ENCODE results near the gene SHC3. TPM values are rescaled to one million over a fixed set of nuclear protein-coding genes. Genes with fewer than 3 reads are reported as not detected.

SHC3 gene
- total RNA-seq, 2 experiments from 2014 or later, result not detected

GRCh38 chr9:89022001-89022759 lies 156.4 kb downstream of the SHC3 start:
- Histone ChIP-seq H3K4me1 (ENCODE audit: insufficient read depth, low read length) (no peaks in the 10 kb centered on the region), H3K27ac (ENCODE audit: low read depth in 1 of 2, low read length in 2 of 2) (no peak overlapping the region), H3K36me3 (ENCODE audit: insufficient read depth, low read length) (no peaks in the 10 kb centered on the region), H3K9me3 (ENCODE audit: control insufficient read depth in 1 of 2, insufficient read depth in 1 of 2, low read length in 2 of 2) (peaks cover 0 to 4% of the 10 kb centered on the region in 2 experiments), H3K4me3 (ENCODE audit: low read length) (no peak overlapping the region), H3K27me3 (ENCODE audit: control insufficient read depth in 1 of 2, insufficient read depth in 2 of 2, low read length in 2 of 2) (no peaks in the 10 kb centered on the region)
- ChIA-PET CTCF (no interaction called here), POLR2A (no interaction called here)
- TF ChIP-seq CTCF (IDR thresholded peaks at IDR 0.05), result no peak
- H3K36me3 Mint-ChIP-seq (ENCODE audit: low read depth), result no peaks in the 10 kb centered on the region
- peaks cover 10% of the 10 kb centered on the region for H3K27me3 Mint-ChIP-seq
- no peaks in the 10 kb centered on the region for H3K4me1 Mint-ChIP-seq (ENCODE audit: low read depth)
- no peak for DNase-seq
- H3K4me3 Mint-ChIP-seq, result no peak overlapping the region
- no peak for ATAC-seq (ENCODE audit: poor library complexity)
- no peak overlapping the region for H3K27ac Mint-ChIP-seq
- intact Hi-C loops (cut with DNase I, micrococcal nuclease), result no loop called here
- peaks cover 2% of the 10 kb centered on the region for H3K9me3 Mint-ChIP-seq

GRCh38 chr9:89021154-89021803 lies 157.3 kb downstream of the SHC3 start:
- CTCF ChIA-PET, result no interaction called here

DNA sequence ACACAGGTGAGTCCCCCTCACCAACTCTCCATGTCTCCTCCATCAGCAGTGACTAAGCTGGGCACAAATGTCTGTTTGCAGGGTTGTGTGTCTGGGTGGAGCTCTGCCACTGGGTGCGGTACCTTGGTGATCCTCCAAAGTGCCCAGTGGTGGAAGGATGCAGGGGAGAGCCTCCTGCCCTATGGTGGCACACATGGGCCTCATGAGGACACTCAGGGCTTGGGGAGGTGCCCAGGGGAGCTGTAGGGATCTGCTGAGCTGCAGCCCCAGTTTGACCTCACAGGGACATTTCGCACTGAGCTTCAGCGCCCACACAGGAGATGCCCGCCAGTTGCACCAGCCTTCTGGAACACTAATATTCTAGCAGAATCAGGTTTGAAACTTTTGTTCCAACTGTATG lies 157.9 kb downstream of the SHC3 start:
- Histone ChIP-seq H3K36me3 (ENCODE audit: insufficient read depth, low read length) (no peaks in the 10 kb centered on the region), H3K4me1 (ENCODE audit: insufficient read depth, low read length) (no peaks in the 10 kb centered on the region), H3K4me3 (ENCODE audit: low read length) (no peak overlapping the region), H3K27me3 (ENCODE audit: control insufficient read depth in 1 of 2, insufficient read depth in 2 of 2, low read length in 2 of 2) (no peaks in the 10 kb centered on the region), H3K9me3 (ENCODE audit: control insufficient read depth in 1 of 2, insufficient read depth in 1 of 2, low read length in 2 of 2) (peaks cover 0 to 3% of the 10 kb centered on the region in 2 experiments), H3K27ac (ENCODE audit: low read depth in 1 of 2, low read length in 2 of 2) (no peak overlapping the region)
- Mint-ChIP-seq H3K4me1 (ENCODE audit: low read depth) (no peaks in the 10 kb centered on the region), H3K36me3 (ENCODE audit: low read depth) (no peaks in the 10 kb centered on the region), H3K9me3 (peaks cover 2% of the 10 kb centered on the region), H3K27ac (no peak overlapping the region), H3K4me3 (no peak overlapping the region), H3K27me3 (peaks cover 10% of the 10 kb centered on the region)
- DNase-seq, result no peak
- no peak for TF ChIP-seq CTCF (IDR thresholded peaks at IDR 0.05)
- intact Hi-C loops (cut with DNase I, micrococcal nuclease), result no loop called here
- no peak for ATAC-seq (ENCODE audit: poor library complexity)
- ChIA-PET CTCF (no interaction called here), POLR2A (no interaction called here)

More at GRCh38 chr9:89021154-89021803, 157.3 kb downstream of the SHC3 start:
- no peak for TF ChIP-seq CTCF (IDR thresholded peaks at IDR 0.05)
- Mint-ChIP-seq H3K27me3 (peaks cover 10% of the 10 kb centered on the region), H3K27ac (no peak overlapping the region), H3K9me3 (peaks cover 2% of the 10 kb centered on the region), H3K36me3 (ENCODE audit: low read depth) (no peaks in the 10 kb centered on the region), H3K4me1 (ENCODE audit: low read depth) (no peaks in the 10 kb centered on the region), H3K4me3 (no peak overlapping the region)
- ATAC-seq (ENCODE audit: poor library complexity) (no peak), DNase-seq (no peak)
- POLR2A ChIA-PET, result no interaction called here
- H3K4me1 ChIP-seq (ENCODE audit: insufficient read depth, low read length), result no peaks in the 10 kb centered on the region
- no peaks in the 10 kb centered on the region for H3K36me3 ChIP-seq (ENCODE audit: insufficient read depth, low read length)
- no peak overlapping the region for H3K4me3 ChIP-seq (ENCODE audit: low read length)
- H3K9me3 ChIP-seq (ENCODE audit: control insufficient read depth in 1 of 2, insufficient read depth in 1 of 2, low read length in 2 of 2), result peaks cover 0 to 3% of the 10 kb centered on the region in 2 experiments
- H3K27ac ChIP-seq (ENCODE audit: low read depth in 1 of 2, low read length in 2 of 2), result no peak overlapping the region
- intact Hi-C loops (cut with DNase I, micrococcal nuclease), result no loop called here
- H3K27me3 ChIP-seq (ENCODE audit: control insufficient read depth in 1 of 2, insufficient read depth in 2 of 2, low read length in 2 of 2), result no peaks in the 10 kb centered on the region

Data from CD4-positive, alpha-beta T cell (primary cell).